ENCODE measurements around the gene CERK.

CERK gene

GRCh38 chr22:46750863-46751443 lies 12.9 kb upstream of the CERK start:
- no peak overlapping the region for H2AFZ ChIP-seq (ENCODE audit: low read depth, low read length)
- H3K4me1 ChIP-seq (ENCODE audit: insufficient read depth, low read length), result peaks cover 6% of the 10 kb centered on the region
- H3K9me3 ChIP-seq (ENCODE audit: low read length), result peaks cover under 1% of the 10 kb centered on the region
- no peak overlapping the region for H3K4me3 ChIP-seq (ENCODE audit: low read length)
- H3K27me3 ChIP-seq (ENCODE audit: insufficient read depth, low read length), result peaks cover 28% of the 10 kb centered on the region
- H3K36me3 ChIP-seq (ENCODE audit: insufficient read depth, low read length), result no peaks in the 10 kb centered on the region

DNA sequence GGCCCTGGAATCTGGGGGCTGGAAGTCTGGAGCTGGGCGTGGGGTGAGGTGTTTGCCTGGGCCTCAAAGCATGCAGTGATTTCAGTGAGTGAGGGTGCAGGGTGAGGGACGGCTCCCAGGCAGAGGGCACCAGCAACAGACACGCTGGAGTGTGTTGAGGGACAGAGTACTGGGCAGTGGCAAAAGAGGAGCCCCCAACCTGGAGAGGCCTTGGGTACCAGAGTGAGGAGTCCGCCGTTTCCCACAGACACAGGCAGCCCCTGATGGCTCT lies 12.4 kb upstream of the CERK start:
- Histone ChIP-seq H3K36me3 (ENCODE audit: insufficient read depth, low read length) (no peaks in the 10 kb centered on the region), H3K9me3 (ENCODE audit: low read length) (no peaks in the 10 kb centered on the region), H3K4me3 (ENCODE audit: low read length) (no peak overlapping the region), H3K27me3 (ENCODE audit: insufficient read depth, low read length) (peaks cover 28% of the 10 kb centered on the region), H2AFZ (ENCODE audit: low read depth, low read length) (no peak overlapping the region), H3K4me1 (ENCODE audit: insufficient read depth, low read length) (peaks cover 6% of the 10 kb centered on the region)

DNA sequence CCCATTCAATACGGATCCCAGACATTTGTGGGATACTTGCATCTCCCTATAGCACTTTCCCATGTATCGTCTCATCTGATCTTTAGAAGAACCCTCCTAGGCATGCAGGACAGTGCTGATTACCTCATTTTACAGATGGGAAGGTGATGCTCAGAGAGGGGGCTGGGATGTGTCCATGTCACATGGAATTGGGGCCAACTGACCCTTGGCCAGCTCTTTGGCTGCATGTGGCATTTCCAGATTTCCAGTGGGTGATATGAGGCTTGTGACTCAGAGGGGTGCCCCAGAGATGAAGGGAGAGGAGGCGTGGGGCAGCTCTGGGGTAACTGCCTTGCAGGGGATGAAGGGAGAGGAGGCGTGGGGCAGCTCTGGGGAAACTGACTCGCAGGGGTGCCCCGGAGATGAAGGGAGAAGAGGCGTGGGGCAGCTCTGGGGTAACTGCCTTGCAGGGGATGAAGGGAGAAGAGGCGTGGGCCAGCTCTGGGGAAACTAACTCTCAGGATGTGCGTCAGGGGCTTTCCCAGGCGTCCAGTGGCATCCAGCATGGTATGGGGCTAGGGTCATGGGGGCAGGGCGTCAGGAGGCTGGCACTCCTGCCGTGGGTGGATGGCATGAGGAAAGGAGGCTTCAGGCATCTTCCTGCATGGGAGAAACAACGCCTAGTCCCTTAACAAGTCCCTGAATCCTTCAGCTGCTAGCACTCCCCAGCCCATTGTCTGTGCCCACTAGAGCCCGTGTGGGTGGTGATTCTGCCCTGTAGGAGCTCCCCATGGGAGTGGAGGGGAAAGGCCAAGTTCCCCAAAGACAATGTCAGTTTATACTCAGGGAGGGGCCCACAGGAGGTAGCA lies 11.9 kb upstream of the CERK start:
- no peaks in the 10 kb centered on the region for H3K9me3 ChIP-seq (ENCODE audit: low read length)
- H3K4me1 ChIP-seq (ENCODE audit: insufficient read depth, low read length), result peaks cover 6% of the 10 kb centered on the region
- H2AFZ ChIP-seq (ENCODE audit: low read depth, low read length), result no peak overlapping the region
- no peak overlapping the region for H3K4me3 ChIP-seq (ENCODE audit: low read length)
- H3K27me3 ChIP-seq (ENCODE audit: insufficient read depth, low read length), result peaks cover 28% of the 10 kb centered on the region
- H3K36me3 ChIP-seq (ENCODE audit: insufficient read depth, low read length), result no peaks in the 10 kb centered on the region

GRCh38 chr22:46748908-46749675 lies 11.0 kb upstream of the CERK start:
- Histone ChIP-seq H2AFZ (ENCODE audit: low read depth, low read length) (no peak overlapping the region), H3K36me3 (ENCODE audit: insufficient read depth, low read length) (no peaks in the 10 kb centered on the region), H3K4me3 (ENCODE audit: low read length) (no peak overlapping the region), H3K9me3 (ENCODE audit: low read length) (no peaks in the 10 kb centered on the region), H3K4me1 (ENCODE audit: insufficient read depth, low read length) (peaks cover 6% of the 10 kb centered on the region), H3K27me3 (ENCODE audit: insufficient read depth, low read length) (peaks cover 28% of the 10 kb centered on the region)

DNA sequence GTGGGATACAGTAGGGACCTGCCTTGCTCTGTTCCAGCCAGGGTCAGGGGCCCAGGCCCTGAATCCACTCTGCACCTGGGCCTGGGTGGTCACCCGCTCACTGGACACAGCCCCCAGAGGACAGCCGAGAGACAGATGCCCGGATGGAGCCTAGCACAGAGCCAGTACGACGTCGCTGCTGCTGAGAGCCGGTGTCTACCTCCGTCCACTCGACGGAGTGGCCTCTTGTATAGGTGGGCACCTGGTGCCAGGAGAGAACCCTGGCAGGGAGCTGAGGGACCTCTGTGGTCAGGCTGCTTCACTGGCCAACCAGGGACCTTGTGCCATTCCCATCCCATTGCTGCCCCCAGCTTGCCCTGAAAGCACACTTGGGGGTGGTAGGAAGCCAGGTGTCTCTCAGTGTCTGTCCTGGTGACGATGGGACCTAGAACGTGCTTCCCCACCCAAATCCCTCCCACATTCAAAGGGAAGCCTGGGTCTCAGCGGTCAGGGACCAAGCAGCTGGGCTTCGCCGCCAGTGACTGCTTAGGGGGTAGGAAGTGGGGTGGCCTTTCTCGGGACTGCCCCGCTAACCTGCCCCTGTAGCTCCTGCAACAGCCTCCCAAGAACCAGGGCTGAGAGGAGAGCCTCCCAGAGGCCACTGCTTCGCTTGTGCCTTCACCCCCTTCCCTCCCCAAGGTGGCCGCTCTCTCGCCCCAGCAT lies 10.3 kb upstream of the CERK start:
- no peaks in the 10 kb centered on the region for H3K9me3 ChIP-seq (ENCODE audit: low read length)

DNA sequence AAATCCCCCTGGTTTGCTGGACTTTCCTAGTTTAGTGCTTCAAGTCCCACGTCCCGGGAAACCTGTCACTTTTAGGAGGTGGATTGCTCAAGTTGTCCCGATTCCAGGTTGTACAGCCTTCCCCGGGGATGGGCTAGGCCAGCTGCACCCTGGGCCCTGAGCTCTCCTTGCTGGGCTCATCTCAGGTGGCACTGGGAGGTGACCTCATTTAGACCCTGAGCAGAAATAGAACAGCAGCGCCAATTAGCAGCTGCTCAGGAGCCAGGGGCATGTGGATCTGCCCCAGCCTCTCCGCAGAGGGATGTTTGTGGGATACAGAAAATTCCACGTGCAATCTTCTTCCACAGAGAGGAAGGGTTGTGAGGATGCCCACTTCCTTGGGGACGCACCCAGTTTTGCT lies 9.6 kb upstream of the CERK start:
- H3K27me3 ChIP-seq (ENCODE audit: insufficient read depth, low read length), result peaks cover 28% of the 10 kb centered on the region
- H3K9me3 ChIP-seq (ENCODE audit: low read length), result no peaks in the 10 kb centered on the region
- no peak overlapping the region for H2AFZ ChIP-seq (ENCODE audit: low read depth, low read length)
- no peaks in the 10 kb centered on the region for H3K36me3 ChIP-seq (ENCODE audit: insufficient read depth, low read length)
- H3K4me1 ChIP-seq (ENCODE audit: insufficient read depth, low read length), result peaks cover 6% of the 10 kb centered on the region
- H3K4me3 ChIP-seq (ENCODE audit: low read length), result no peak overlapping the region

More for the DNA sequence above, 10.3 kb upstream of the CERK start:
- Histone ChIP-seq H3K27me3 (ENCODE audit: insufficient read depth, low read length) (peaks cover 28% of the 10 kb centered on the region), H3K4me1 (ENCODE audit: insufficient read depth, low read length) (peaks cover 6% of the 10 kb centered on the region), H3K36me3 (ENCODE audit: insufficient read depth, low read length) (no peaks in the 10 kb centered on the region), H2AFZ (ENCODE audit: low read depth, low read length) (no peak overlapping the region), H3K4me3 (ENCODE audit: low read length) (no peak overlapping the region)

DNA sequence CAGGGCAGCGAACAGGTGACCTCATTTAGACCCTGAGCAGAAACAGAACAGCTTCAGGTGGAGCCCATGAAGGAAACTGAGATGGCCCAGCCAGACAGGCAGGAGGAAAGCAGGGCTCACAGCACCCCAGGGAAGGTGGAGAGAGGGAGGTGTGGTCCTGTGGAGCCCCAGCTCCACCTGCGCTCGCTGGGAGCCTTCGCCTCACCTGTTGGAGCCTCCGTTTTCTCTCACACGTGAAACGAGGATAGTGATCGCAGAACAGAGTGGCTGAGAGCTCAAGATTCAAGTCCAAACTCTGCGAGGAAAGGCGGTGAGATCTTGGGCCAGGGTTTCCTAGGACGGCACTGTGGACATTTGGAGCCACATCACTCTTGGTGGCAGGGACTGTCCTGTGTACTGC lies 8.6 kb upstream of the CERK start:
- Histone ChIP-seq H3K4me3 (ENCODE audit: low read length) (no peak overlapping the region), H3K9me3 (ENCODE audit: low read length) (no peaks in the 10 kb centered on the region), H3K4me1 (ENCODE audit: insufficient read depth, low read length) (peaks cover 6% of the 10 kb centered on the region), H3K36me3 (ENCODE audit: insufficient read depth, low read length) (no peaks in the 10 kb centered on the region), H3K27me3 (ENCODE audit: insufficient read depth, low read length) (peaks cover 28% of the 10 kb centered on the region), H2AFZ (ENCODE audit: low read depth, low read length) (no peak overlapping the region)

DNA sequence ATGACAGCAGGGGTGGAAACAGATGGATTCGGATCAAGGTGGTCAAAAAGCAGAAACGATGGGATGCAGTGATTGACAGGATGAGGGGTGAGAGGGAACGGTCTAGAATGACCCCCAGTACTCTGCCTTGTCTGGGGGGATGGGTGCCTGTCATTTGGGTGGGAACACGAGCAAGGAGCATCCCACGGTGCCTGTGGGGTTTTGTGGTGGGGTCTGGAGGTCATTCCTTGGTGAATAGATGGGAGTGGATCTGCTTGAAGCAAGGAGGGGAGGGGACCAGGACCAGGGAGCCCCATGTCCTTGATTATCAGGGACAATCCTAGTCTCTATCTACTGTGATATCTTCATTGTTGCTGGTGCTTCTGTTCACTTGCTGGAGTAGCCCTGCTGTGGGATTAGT lies 8.1 kb upstream of the CERK start:
- H3K4me1 ChIP-seq (ENCODE audit: insufficient read depth, low read length), result peaks cover 2% of the 10 kb centered on the region
- no peaks in the 10 kb centered on the region for H3K36me3 ChIP-seq (ENCODE audit: insufficient read depth, low read length)
- H3K27me3 ChIP-seq (ENCODE audit: insufficient read depth, low read length), result peaks cover 28% of the 10 kb centered on the region
- no peak overlapping the region for H3K4me3 ChIP-seq (ENCODE audit: low read length)
- no peak overlapping the region for H2AFZ ChIP-seq (ENCODE audit: low read depth, low read length)
- no peaks in the 10 kb centered on the region for H3K9me3 ChIP-seq (ENCODE audit: low read length)

DNA sequence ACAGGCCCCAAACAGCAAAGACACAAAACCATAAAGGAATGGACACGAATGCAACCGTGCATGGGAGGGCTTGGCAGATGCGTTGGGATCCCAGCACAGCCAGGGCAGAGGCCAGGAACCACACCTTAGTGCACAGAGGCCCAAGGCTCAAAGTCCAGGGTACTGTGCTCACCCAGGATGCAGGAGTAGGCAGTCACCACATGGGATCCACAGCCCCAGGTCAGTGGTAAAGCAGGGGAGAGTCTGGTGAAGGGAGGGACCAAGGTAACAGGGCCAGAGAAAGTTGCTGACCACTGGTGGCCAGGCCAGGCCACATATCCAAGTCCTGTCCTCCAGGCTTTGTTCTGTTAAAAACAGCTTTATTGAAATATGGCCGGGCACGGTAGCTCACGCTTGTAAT lies 6.5 kb upstream of the CERK start:
- Histone ChIP-seq H3K36me3 (ENCODE audit: insufficient read depth, low read length) (no peaks in the 10 kb centered on the region), H3K27me3 (ENCODE audit: insufficient read depth, low read length) (peaks cover 21% of the 10 kb centered on the region), H3K4me3 (ENCODE audit: low read length) (no peak overlapping the region), H3K9me3 (ENCODE audit: low read length) (no peaks in the 10 kb centered on the region), H2AFZ (ENCODE audit: low read depth, low read length) (no peak overlapping the region), H3K4me1 (ENCODE audit: insufficient read depth, low read length) (peaks cover 3% of the 10 kb centered on the region)

DNA sequence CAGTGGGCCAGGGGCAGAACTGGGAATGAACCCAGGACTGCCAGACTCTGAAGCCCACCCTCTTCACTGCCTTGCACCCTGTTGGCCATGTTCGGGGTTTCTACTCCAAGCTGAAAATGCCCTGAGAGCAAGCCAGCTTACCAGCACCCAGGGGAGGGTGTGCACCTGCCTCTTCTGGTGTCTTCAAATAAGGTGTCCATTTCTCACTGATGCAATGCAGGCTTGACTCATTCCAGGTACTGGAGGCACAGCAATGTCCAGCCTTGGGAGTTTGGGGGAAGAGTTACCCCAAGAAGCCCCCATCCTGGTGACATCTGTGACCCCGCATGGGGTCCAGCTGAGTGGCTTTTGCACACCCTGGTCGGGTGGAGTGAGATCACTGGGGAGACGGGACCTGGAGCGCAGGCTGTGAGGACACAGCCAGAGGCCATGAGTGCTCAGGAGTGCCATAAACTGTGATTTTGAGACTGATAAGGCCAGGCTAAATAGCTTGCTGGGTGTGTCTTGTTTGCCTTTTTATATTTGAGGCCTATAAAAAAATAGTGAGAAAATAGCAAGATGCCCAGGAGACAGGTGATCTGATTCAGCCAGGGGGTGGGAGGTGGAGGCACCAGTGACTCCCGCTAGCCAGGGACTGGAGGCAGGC lies 4.6 kb upstream of the CERK start:
- peaks cover 14% of the 10 kb centered on the region for H3K4me1 ChIP-seq (ENCODE audit: insufficient read depth, low read length)
- H2AFZ ChIP-seq (ENCODE audit: low read depth, low read length), result no peak overlapping the region
- no peak overlapping the region for H3K4me3 ChIP-seq (ENCODE audit: low read length)
- H3K9me3 ChIP-seq (ENCODE audit: low read length), result no peaks in the 10 kb centered on the region
- no peaks in the 10 kb centered on the region for H3K36me3 ChIP-seq (ENCODE audit: insufficient read depth, low read length)
- H3K27me3 ChIP-seq (ENCODE audit: insufficient read depth, low read length), result peaks cover 12% of the 10 kb centered on the region

DNA sequence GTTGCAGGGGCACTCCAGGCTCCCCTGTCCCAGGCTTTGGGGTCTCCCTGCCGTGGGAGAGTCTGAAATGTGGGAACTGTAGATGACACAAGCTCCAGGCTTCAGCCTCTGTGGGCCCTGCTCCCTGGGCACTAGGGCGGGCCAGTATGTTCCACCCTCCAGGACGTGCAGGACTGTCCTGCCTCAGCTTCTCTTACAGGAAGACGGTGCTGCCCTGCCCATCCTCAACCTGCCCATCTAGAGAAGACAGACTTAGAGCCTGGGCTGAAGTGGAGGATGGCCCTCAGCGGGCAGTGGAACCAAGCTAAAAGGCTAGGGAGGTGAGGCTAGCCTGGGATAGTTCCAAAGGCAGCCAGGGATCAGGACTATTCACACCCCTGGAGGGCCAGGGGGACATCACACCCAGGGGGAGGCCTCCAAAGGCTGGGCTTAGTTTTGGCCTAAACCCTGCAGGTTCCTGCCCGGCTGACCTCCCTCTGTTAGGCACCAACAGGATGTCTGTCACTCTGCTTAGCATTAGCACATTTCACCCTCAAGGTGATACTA lies 4.0 kb upstream of the CERK start:
- no peaks in the 10 kb centered on the region for H3K9me3 ChIP-seq (ENCODE audit: low read length)
- H3K4me3 ChIP-seq (ENCODE audit: low read length), result no peak overlapping the region
- H2AFZ ChIP-seq (ENCODE audit: low read depth, low read length), result no peak overlapping the region
- H3K27me3 ChIP-seq (ENCODE audit: insufficient read depth, low read length), result peaks cover 7% of the 10 kb centered on the region
- H3K36me3 ChIP-seq (ENCODE audit: insufficient read depth, low read length), result no peaks in the 10 kb centered on the region
- H3K4me1 ChIP-seq (ENCODE audit: insufficient read depth, low read length), result peaks cover 19% of the 10 kb centered on the region

DNA sequence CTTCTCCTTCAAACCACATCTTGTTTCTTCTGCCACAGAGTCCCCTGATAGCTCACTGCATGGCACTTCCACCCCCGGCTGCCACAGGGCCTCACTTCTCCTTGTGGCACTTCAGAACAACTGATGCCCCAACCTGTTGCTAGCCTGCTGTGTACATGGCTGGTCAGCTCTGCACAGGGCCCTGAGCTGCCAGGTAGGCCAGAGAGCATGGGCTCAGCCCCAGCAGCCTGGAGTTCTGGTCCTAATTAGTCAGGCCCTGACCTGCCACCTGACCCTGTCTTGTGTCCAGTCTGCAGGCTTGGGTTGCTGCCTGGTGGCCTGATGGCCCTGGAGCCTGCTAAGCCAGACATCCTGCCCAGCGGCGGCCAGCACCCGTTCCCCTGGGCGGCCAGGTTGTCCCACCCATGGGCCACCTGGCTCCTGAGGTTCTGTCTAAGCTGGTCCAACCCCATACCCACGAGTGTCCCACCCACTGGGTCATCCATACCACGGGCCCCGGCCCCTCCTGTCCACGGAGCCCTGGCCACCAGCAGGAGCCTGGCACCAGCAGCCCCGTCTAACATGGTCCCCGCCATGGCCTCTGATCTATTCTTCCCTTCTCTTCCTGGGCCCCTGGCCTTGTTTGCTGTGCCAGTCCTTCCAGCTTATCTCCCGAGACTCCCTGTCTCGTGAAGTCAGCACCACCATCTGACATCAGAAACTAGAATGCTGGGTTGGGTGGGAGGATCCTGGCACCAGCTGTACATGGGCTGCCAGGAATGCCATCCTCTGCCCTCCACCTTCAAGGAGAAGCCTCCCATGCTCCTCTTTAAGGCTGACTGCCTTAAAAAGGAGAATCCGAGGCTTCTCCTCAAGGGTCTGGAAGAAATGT lies 3.1 kb upstream of the CERK start:
- no peaks in the 10 kb centered on the region for H3K36me3 ChIP-seq (ENCODE audit: insufficient read depth, low read length)
- H3K27me3 ChIP-seq (ENCODE audit: insufficient read depth, low read length), result no peaks in the 10 kb centered on the region
- H3K4me1 ChIP-seq (ENCODE audit: insufficient read depth, low read length), result peaks cover 27% of the 10 kb centered on the region

More for the DNA sequence above, 3.1 kb upstream of the CERK start:
- no peak overlapping the region for H2AFZ ChIP-seq (ENCODE audit: low read depth, low read length)
- H3K9me3 ChIP-seq (ENCODE audit: low read length), result no peaks in the 10 kb centered on the region
- H3K4me3 ChIP-seq (ENCODE audit: low read length), result no peak overlapping the region

All from neuron (in vitro differentiated cells).